Measurements from ENCODE around the gene COL23A1. TPM values are rescaled to one million over a fixed set of nuclear protein-coding genes. Genes with fewer than 3 reads are reported as not detected.

COL23A1 gene
- polyA plus RNA-seq, 1 donor (not counting 4 experiments of a cell fraction or from before 2014, with no cell fraction given): not detected

DNA sequence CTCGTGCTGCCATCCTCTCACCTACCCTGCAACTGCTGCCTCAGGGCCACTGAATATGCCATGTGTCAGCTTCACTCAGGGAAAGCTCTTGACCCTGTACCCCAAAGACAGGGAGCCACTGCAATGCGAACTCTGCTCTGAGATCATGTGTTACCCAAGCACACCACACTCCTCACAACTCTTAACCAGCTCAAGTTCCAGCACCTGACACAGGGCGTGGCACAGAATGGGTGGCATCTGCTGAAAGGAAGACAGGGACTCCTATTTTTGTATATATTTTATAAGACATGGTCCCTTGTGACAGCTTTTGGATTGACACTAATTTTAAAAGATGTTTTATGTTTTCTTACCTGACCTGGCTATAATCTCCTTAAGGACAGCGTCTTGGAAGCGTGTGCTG lies 368.3 kb downstream of the COL23A1 start:
- dilution Hi-C loops (cut with MboI; ENCODE audit: extremely low pct_ligation_motif_present, low sequenced_read_pairs): no loop called here
- no peaks in the 10 kb centered on the region for H3K4me1 ChIP-seq (ENCODE audit: control insufficient read depth, extremely low read depth, insufficient read depth, low read length)
- no peaks in the 10 kb centered on the region for H3K9me1 ChIP-seq (ENCODE audit: control insufficient read depth, extremely low read depth, insufficient read depth, low read length)
- no peak overlapping the region for H3K27ac ChIP-seq (ENCODE audit: control insufficient read depth, insufficient read depth, low read length)
- TF ChIP-seq, protein P1, sequence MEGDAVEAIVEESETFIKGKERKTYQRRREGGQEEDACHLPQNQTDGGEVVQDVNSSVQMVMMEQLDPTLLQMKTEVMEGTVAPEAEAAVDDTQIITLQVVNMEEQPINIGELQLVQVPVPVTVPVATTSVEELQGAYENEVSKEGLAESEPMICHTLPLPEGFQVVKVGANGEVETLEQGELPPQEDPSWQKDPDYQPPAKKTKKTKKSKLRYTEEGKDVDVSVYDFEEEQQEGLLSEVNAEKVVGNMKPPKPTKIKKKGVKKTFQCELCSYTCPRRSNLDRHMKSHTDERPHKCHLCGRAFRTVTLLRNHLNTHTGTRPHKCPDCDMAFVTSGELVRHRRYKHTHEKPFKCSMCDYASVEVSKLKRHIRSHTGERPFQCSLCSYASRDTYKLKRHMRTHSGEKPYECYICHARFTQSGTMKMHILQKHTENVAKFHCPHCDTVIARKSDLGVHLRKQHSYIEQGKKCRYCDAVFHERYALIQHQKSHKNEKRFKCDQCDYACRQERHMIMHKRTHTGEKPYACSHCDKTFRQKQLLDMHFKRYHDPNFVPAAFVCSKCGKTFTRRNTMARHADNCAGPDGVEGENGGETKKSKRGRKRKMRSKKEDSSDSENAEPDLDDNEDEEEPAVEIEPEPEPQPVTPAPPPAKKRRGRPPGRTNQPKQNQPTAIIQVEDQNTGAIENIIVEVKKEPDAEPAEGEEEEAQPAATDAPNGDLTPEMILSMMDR (optimal IDR thresholded peaks at IDR 0.05 in 1 of 3, IDR thresholded peaks at IDR 0.05 in 1 of 3, conservative IDR thresholded peaks at IDR 0.05 in 1 of 3; ENCODE audit: extremely low read depth in 1 of 3, insufficient read depth in 2 of 3, low read length in 3 of 3): no peak
- TF ChIP-seq EZH2 (IDR thresholded peaks at IDR 0.05; ENCODE audit: low read length): no peak
- H3K27me3 ChIP-seq (ENCODE audit: control insufficient read depth, extremely low read depth, insufficient read depth, low read length): no peaks in the 10 kb centered on the region
- H3K79me2 ChIP-seq (ENCODE audit: control insufficient read depth, insufficient read depth, low read length): no peaks in the 10 kb centered on the region
- no peak overlapping the region for H3K4me3 ChIP-seq (ENCODE audit: control insufficient read depth in 2 of 3, extremely low read depth in 1 of 3, insufficient read depth in 2 of 3, low read depth in 1 of 3, low read length in 3 of 3)
- peaks cover 7% of the 10 kb centered on the region in 2 experiments for H3K36me3 ChIP-seq (ENCODE audit: control insufficient read depth in 2 of 2, extremely low read depth in 1 of 2, insufficient read depth in 2 of 2, low read length in 2 of 2)
- DNase-seq (ENCODE audit: low read depth, low spot score) (no peak), FAIRE-seq (no peak)
- H3K4me2 ChIP-seq (ENCODE audit: control insufficient read depth, extremely low read depth, insufficient read depth, low read depth, low read length): no peak overlapping the region
- H2AFZ ChIP-seq (ENCODE audit: control insufficient read depth, low read length): no peak overlapping the region
- H4K20me1 ChIP-seq (ENCODE audit: control insufficient read depth, extremely low read depth, insufficient read depth, low read length): no peaks in the 10 kb centered on the region
- no peaks in the 10 kb centered on the region for H3K9me3 ChIP-seq (ENCODE audit: control insufficient read depth, low read depth, low read length)
- no peak overlapping the region for H3K9ac ChIP-seq (ENCODE audit: control insufficient read depth, extremely low read depth, insufficient read depth, low read length)

DNA sequence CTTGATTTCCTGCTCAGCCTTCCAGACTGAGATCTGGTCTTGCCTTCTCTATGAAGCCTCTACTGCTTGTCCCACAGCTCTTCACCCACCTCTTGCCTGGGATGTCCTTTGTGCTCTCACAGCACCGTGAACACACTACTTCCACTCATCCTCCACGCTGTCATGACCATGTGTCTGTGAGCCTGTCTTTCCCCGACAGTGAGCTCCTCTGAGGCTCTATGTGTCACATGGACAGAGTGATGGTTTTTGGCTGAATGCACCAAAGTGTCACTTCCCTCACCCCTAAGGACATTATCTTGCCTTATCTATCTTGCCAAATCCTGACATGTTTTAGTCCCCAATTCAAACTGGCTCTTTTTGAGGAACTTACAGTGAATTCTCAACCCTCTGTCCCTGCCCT lies 368.9 kb downstream of the COL23A1 start:
- no peak overlapping the region for H3K4me2 ChIP-seq (ENCODE audit: control insufficient read depth, extremely low read depth, insufficient read depth, low read depth, low read length)

More for the DNA sequence above, 368.9 kb downstream of the COL23A1 start:
- Histone ChIP-seq H2AFZ (ENCODE audit: control insufficient read depth, low read length) (no peak overlapping the region), H3K9me3 (ENCODE audit: control insufficient read depth, low read depth, low read length) (no peaks in the 10 kb centered on the region), H3K27me3 (ENCODE audit: control insufficient read depth, extremely low read depth, insufficient read depth, low read length) (no peaks in the 10 kb centered on the region), H3K36me3 (ENCODE audit: control insufficient read depth in 2 of 2, extremely low read depth in 1 of 2, insufficient read depth in 2 of 2, low read length in 2 of 2) (peaks cover 7 to 9% of the 10 kb centered on the region in 2 experiments), H3K79me2 (ENCODE audit: control insufficient read depth, insufficient read depth, low read length) (no peaks in the 10 kb centered on the region), H3K9ac (ENCODE audit: control insufficient read depth, extremely low read depth, insufficient read depth, low read length) (no peak overlapping the region), H4K20me1 (ENCODE audit: control insufficient read depth, extremely low read depth, insufficient read depth, low read length) (no peaks in the 10 kb centered on the region), H3K9me1 (ENCODE audit: control insufficient read depth, extremely low read depth, insufficient read depth, low read length) (no peaks in the 10 kb centered on the region), H3K4me3 (ENCODE audit: control insufficient read depth in 2 of 3, extremely low read depth in 1 of 3, insufficient read depth in 2 of 3, low read depth in 1 of 3, low read length in 3 of 3) (no peak overlapping the region), H3K27ac (ENCODE audit: control insufficient read depth, insufficient read depth, low read length) (no peak overlapping the region), H3K4me1 (ENCODE audit: control insufficient read depth, extremely low read depth, insufficient read depth, low read length) (no peaks in the 10 kb centered on the region)
- no peak for TF ChIP-seq EZH2 (IDR thresholded peaks at IDR 0.05; ENCODE audit: low read length)
- TF ChIP-seq, protein P1 (optimal IDR thresholded peaks at IDR 0.05 in 1 of 3, IDR thresholded peaks at IDR 0.05 in 1 of 3, conservative IDR thresholded peaks at IDR 0.05 in 1 of 3; ENCODE audit: extremely low read depth in 1 of 3, insufficient read depth in 2 of 3, low read length in 3 of 3): no peak
- dilution Hi-C loops (cut with MboI; ENCODE audit: extremely low pct_ligation_motif_present, low sequenced_read_pairs): no loop called here
- DNase-seq (ENCODE audit: low read depth, low spot score): no peak
- FAIRE-seq: no peak
